HepG2 (cell line): Measurements from ENCODE around the gene DCDC2C. TPM values are rescaled to one million over a fixed set of nuclear protein-coding genes. Genes with fewer than 3 reads are reported as not detected.
A peak's percentile ranks its signal among the peaks of the same experiment; 100 is the strongest.

Experiments used
- FOXA3 ChIP-seq: IDR thresholded peaks from 2 replicates; pipeline ENCODE4 v1.6.1; 2016; ENCODE audit warnings: missing genetic modification reagents, missing compliant biosample characterization
- GPN1 ChIP-seq: sonication (generic); formaldehyde crosslinking; IDR thresholded peaks from 2 replicates; pipeline ENCODE4 v1.5.1; 2020; ENCODE audit warnings: missing genetic modification reagents, borderline replicate concordance
- MED13 ChIP-seq: sonication (generic); formaldehyde crosslinking; IDR thresholded peaks from 2 replicates; pipeline ENCODE4 v1.5.0; 2020; ENCODE audit warnings: missing genetic modification reagents
- PLRG1 ChIP-seq: fragments of 450-650 bp; conservative IDR thresholded peaks from 2 replicates; pipeline ENCODE4 v1.6.1; 2016
- RAD51 ChIP-seq: fragments of 450-650 bp; IDR thresholded peaks from 2 replicates; pipeline ENCODE4 v1.6.1; 2016; ENCODE audit warnings: borderline replicate concordance
- RXRB ChIP-seq: IDR thresholded peaks from 2 replicates; pipeline ENCODE4 v1.6.1; 2016; ENCODE audit warnings: borderline replicate concordance, missing genetic modification reagents, missing compliant biosample characterization
- SMAD1 ChIP-seq: sonication (generic); formaldehyde crosslinking; IDR thresholded peaks from 2 replicates; pipeline ENCODE4 v1.4.0; 2020; ENCODE audit warnings: missing genetic modification reagents, low read depth, mild to moderate bottlenecking, borderline replicate concordance
- TBP ChIP-seq: sonication (generic); formaldehyde crosslinking; IDR thresholded peaks from 2 replicates; pipeline ENCODE4 v1.5.0; 2020; ENCODE audit warnings: missing genetic modification reagents
- TOE1 ChIP-seq: sonication (generic); formaldehyde crosslinking; IDR thresholded peaks from 2 replicates; pipeline ENCODE4 v1.4.0; 2020; ENCODE audit warnings: mild to moderate bottlenecking, missing genetic modification reagents
- YY1 ChIP-seq: IDR thresholded peaks from 2 replicates; pipeline ENCODE4 v1.6.1; 2011; ENCODE audit warnings: low read length, low read depth, moderate library complexity, mild to moderate bottlenecking; ENCODE audit not compliant: insufficient read depth, insufficient replicate concordance
- ZC3H13 ChIP-seq: sonication (generic); formaldehyde crosslinking; IDR thresholded peaks from 2 replicates; pipeline ENCODE4 v1.8.1; 2023; ENCODE audit warnings: mild to moderate bottlenecking, missing genetic modification reagents, moderate library complexity
- ZNF124 ChIP-seq: sonication (generic); formaldehyde crosslinking; IDR thresholded peaks from 2 replicates; pipeline ENCODE4 v1.4.0; 2020; ENCODE audit warnings: missing genetic modification reagents
- ZNF367 ChIP-seq: sonication (generic); formaldehyde crosslinking; IDR thresholded peaks from 2 replicates; pipeline ENCODE4 v1.4.0; 2020; ENCODE audit warnings: missing genetic modification reagents, borderline replicate concordance
- ZNF678 ChIP-seq: sonication (generic); formaldehyde crosslinking; IDR thresholded peaks from 2 replicates; pipeline ENCODE4 v1.4.0; 2020; ENCODE audit warnings: mild to moderate bottlenecking, missing genetic modification reagents
- ZNF790 ChIP-seq: sonication (generic); formaldehyde crosslinking; IDR thresholded peaks from 2 replicates; pipeline ENCODE4 v1.8.0; 2022; ENCODE audit warnings: missing genetic modification reagents, mild to moderate bottlenecking, borderline replicate concordance
- ZSCAN31 ChIP-seq: sonication (generic); formaldehyde crosslinking; IDR thresholded peaks from 2 replicates; pipeline ENCODE4 v1.5.0; 2020; ENCODE audit warnings: low read depth, mild to moderate bottlenecking, missing genetic modification reagents
- polyA plus RNA-seq, 8 experiments: library from polyadenylated mRNA; depleted of rRNA in 3 of 8; stranded (reverse) in 7 of 8; unstranded in 1 of 8; fragments of >200 nt; fragmentation: Illumina TruSeq in 4 of 8; extraction: Trizol in 4 of 8; gene quantifications; 2 replicates each; pipeline versions ENCODE4 v1.2.1 to v1.2.3, GENCODE V29; 2011 to 2016; ENCODE audit warnings: low read depth in 4 of 8, missing spikeins in 1 of 8, mixed read lengths in 1 of 8; ENCODE audit not compliant: insufficient read depth in 1 of 8
- total RNA-seq, 5 experiments: library from RNA; depleted of rRNA; stranded (reverse); fragments of >200 nt; fragmentation: Illumina TruSeq; extraction: Trizol; gene quantifications; 2 replicates each; pipeline ENCODE4 v1.2.3, GENCODE V29; 2016; ENCODE audit warnings: low read depth in 1 of 5
- TF ChIP-seq, protein P1 (sequence below): sonication (generic); formaldehyde crosslinking; IDR thresholded peaks from 2 replicates; pipeline ENCODE4 v1.5.0; 2020; ENCODE audit warnings: mild to moderate bottlenecking, missing genetic modification reagents, moderate library complexity
- TF ChIP-seq, protein P2 (sequence below): IDR thresholded peaks from 2 replicates; pipeline ENCODE4 v1.6.1; 2016; ENCODE audit warnings: low read depth
- TF ChIP-seq, protein P3 (sequence below): sonication (generic); formaldehyde crosslinking; IDR thresholded peaks from 2 replicates; pipeline ENCODE4 v1.5.1; 2020; ENCODE audit warnings: missing genetic modification reagents, mild to moderate bottlenecking, borderline replicate concordance
- TF ChIP-seq, protein P4 (sequence below): sonication (generic); formaldehyde crosslinking; IDR thresholded peaks from 2 replicates; pipeline ENCODE4 v1.4.0; 2020; ENCODE audit warnings: mild to moderate bottlenecking, missing genetic modification reagents
- TF ChIP-seq, protein P5 (sequence below): sonication (generic); formaldehyde crosslinking; IDR thresholded peaks from 2 replicates; pipeline ENCODE4 v1.8.0; 2022; ENCODE audit warnings: mild to moderate bottlenecking, missing genetic modification reagents, moderate library complexity
- TF ChIP-seq, protein P6 (sequence below): sonication (generic); formaldehyde crosslinking; IDR thresholded peaks from 2 replicates; pipeline ENCODE4 v1.8.1; 2023; ENCODE audit warnings: missing genetic modification reagents, inconsistent platforms, borderline replicate concordance
- TF ChIP-seq, protein P7 (sequence below): sonication (generic); formaldehyde crosslinking; IDR thresholded peaks from 2 replicates; pipeline ENCODE4 v1.8.1; 2023; ENCODE audit warnings: mild to moderate bottlenecking, missing genetic modification reagents

DCDC2C gene
- total and polyA plus RNA-seq, 2 of the 13 experiments (the other 11 are each of a cell fraction or from before 2014, with no cell fraction given) = not detected

DNA sequence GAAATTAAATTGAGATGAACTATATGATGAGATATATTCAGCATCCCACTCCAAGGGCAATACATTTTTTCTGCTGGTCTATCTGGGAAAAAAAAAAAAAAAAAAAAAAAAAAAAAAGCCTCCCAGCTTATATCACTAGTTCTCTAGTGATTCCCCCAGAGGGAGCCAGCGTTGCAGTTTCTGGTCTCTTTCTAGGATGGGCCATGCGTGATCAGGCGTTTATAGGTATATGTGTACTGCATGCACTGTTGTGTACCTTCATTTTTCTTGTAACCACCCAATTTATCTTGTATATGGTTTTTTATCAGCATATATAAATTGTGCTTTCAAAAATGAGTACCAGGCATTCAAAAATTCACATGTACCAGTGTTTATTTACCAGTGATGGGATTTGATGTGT lies 35.1 kb downstream of the DCDC2C start (continued):
- no peak for TF ChIP-seq ZNF678 (CRISPR knock-in tag)
- TF ChIP-seq TOE1 (CRISPR knock-in tag) = no peak
- TF ChIP-seq, protein P1, sequence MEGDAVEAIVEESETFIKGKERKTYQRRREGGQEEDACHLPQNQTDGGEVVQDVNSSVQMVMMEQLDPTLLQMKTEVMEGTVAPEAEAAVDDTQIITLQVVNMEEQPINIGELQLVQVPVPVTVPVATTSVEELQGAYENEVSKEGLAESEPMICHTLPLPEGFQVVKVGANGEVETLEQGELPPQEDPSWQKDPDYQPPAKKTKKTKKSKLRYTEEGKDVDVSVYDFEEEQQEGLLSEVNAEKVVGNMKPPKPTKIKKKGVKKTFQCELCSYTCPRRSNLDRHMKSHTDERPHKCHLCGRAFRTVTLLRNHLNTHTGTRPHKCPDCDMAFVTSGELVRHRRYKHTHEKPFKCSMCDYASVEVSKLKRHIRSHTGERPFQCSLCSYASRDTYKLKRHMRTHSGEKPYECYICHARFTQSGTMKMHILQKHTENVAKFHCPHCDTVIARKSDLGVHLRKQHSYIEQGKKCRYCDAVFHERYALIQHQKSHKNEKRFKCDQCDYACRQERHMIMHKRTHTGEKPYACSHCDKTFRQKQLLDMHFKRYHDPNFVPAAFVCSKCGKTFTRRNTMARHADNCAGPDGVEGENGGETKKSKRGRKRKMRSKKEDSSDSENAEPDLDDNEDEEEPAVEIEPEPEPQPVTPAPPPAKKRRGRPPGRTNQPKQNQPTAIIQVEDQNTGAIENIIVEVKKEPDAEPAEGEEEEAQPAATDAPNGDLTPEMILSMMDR (CRISPR knock-in tag) = peak; percentile 43
- no peak for TF ChIP-seq GPN1 (CRISPR knock-in tag)
- TF ChIP-seq, protein P2, sequence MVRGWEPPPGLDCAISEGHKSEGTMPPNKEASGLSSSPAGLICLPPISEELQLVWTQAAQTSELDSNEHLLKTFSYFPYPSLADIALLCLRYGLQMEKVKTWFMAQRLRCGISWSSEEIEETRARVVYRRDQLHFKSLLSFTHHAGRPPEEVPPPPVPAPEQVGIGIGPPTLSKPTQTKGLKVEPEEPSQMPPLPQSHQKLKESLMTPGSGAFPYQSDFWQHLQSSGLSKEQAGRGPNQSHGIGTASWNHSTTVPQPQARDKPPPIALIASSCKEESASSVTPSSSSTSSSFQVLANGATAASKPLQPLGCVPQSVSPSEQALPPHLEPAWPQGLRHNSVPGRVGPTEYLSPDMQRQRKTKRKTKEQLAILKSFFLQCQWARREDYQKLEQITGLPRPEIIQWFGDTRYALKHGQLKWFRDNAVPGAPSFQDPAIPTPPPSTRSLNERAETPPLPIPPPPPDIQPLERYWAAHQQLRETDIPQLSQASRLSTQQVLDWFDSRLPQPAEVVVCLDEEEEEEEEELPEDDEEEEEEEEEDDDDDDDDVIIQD (CRISPR knock-in tag) = no peak
- no peak for TF ChIP-seq TBP
- TF ChIP-seq ZNF124 (CRISPR knock-in tag) = no peak
- TF ChIP-seq ZSCAN31 (CRISPR knock-in tag) = no peak
- no peak for TF ChIP-seq PLRG1
- TF ChIP-seq, protein P3, sequence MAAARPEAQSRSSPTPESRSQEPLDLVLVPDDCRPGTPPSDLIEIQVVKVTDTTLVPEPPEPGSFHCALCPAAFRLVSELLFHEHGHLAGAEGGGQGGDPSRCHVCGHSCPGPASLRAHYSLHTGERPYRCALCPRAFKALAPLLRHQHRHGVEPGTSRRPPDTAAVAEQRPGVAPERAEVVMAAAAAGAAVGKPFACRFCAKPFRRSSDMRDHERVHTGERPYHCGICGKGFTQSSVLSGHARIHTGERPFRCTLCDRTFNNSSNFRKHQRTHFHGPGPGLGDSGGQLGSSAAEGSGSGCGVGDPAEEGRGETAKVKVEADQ (CRISPR knock-in tag) = no peak
- no peak for TF ChIP-seq RAD51
- no peak for TF ChIP-seq YY1
- no peak for TF ChIP-seq SMAD1 (CRISPR knock-in tag)
- TF ChIP-seq ZNF367 = no peak
- TF ChIP-seq, protein P4, sequence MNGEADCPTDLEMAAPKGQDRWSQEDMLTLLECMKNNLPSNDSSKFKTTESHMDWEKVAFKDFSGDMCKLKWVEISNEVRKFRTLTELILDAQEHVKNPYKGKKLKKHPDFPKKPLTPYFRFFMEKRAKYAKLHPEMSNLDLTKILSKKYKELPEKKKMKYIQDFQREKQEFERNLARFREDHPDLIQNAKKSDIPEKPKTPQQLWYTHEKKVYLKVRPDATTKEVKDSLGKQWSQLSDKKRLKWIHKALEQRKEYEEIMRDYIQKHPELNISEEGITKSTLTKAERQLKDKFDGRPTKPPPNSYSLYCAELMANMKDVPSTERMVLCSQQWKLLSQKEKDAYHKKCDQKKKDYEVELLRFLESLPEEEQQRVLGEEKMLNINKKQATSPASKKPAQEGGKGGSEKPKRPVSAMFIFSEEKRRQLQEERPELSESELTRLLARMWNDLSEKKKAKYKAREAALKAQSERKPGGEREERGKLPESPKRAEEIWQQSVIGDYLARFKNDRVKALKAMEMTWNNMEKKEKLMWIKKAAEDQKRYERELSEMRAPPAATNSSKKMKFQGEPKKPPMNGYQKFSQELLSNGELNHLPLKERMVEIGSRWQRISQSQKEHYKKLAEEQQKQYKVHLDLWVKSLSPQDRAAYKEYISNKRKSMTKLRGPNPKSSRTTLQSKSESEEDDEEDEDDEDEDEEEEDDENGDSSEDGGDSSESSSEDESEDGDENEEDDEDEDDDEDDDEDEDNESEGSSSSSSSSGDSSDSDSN (CRISPR knock-in tag) = no peak
- TF ChIP-seq ZNF790 (CRISPR knock-in tag) = no peak
- TF ChIP-seq MED13 = no peak
- TF ChIP-seq, protein P5, sequence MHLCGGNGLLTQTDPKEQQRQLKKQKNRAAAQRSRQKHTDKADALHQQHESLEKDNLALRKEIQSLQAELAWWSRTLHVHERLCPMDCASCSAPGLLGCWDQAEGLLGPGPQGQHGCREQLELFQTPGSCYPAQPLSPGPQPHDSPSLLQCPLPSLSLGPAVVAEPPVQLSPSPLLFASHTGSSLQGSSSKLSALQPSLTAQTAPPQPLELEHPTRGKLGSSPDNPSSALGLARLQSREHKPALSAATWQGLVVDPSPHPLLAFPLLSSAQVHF (CRISPR knock-in tag) = no peak
- no peak for TF ChIP-seq RXRB (CRISPR knock-in tag)
- TF ChIP-seq, protein P6, sequence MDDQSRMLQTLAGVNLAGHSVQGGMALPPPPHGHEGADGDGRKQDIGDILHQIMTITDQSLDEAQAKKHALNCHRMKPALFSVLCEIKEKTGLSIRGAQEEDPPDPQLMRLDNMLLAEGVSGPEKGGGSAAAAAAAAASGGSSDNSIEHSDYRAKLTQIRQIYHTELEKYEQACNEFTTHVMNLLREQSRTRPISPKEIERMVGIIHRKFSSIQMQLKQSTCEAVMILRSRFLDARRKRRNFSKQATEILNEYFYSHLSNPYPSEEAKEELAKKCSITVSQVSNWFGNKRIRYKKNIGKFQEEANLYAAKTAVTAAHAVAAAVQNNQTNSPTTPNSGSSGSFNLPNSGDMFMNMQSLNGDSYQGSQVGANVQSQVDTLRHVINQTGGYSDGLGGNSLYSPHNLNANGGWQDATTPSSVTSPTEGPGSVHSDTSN = no peak
- TF ChIP-seq FOXA3 (CRISPR knock-in tag) = no peak
- no peak for TF ChIP-seq ZC3H13 (CRISPR knock-in tag)
- TF ChIP-seq, protein P7, sequence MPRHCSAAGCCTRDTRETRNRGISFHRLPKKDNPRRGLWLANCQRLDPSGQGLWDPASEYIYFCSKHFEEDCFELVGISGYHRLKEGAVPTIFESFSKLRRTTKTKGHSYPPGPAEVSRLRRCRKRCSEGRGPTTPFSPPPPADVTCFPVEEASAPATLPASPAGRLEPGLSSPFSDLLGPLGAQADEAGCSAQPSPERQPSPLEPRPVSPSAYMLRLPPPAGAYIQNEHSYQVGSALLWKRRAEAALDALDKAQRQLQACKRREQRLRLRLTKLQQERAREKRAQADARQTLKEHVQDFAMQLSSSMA (CRISPR knock-in tag) = no peak
